Adrenal gland (tissue), 12 donors: ENCODE data around the gene MRFAP1L1. TPM values are rescaled to one million over a fixed set of nuclear protein-coding genes. Genes with fewer than 3 reads are reported as not detected.

Experiments
- DNase-seq, 7 donors: peaks; one replicate each; pipeline ENCODE4 v3.0.0-alpha.2; 2019 to 2020
- H3K27ac ChIP-seq, 5 donors: fragments of 200-600 bp; sonication (generic) in 4 of 5; 1 replicate in 3 of 5; 2 replicates in 2 of 5; pipeline versions ENCODE4 v1.5.1 to v1.8.0; 2016 to 2020; ENCODE audit warnings: mild to moderate bottlenecking in 1 of 5
- H3K27me3 ChIP-seq: fragments of 200-600 bp; 2 replicates; pipeline ENCODE4 v1.8.0; 2021
- H3K36me3 ChIP-seq, 2 donors: fragments of 200-600 bp; replicated peaks in 1 of 2; 1 replicate in 1 of 2; 2 replicates in 1 of 2; pipeline versions ENCODE4 v1.5.1 to v1.8.0; 2018 to 2022
- H3K4me1 ChIP-seq, 2 donors: fragments of 200-600 bp; replicated peaks in 1 of 2; 1 replicate in 1 of 2; 2 replicates in 1 of 2; pipeline versions ENCODE4 v1.5.1 to v1.8.0; 2018 to 2021
- H3K4me3 ChIP-seq, 4 donors: fragments of 200-600 bp; sonication (generic) in 3 of 4; one replicate each; pipeline ENCODE4 v1.5.1; 2016 to 2018
- H3K9me3 ChIP-seq, 3 donors: fragments of 200-600 bp; sonication (generic) in 1 of 3; replicated peaks in 1 of 3; 1 replicate in 2 of 3; 2 replicates in 1 of 3; pipeline versions ENCODE4 v1.5.1 to v1.8.0; 2016 to 2021
- CTCF ChIP-seq, 6 experiments: fragments of 450-650 bp in 4 of 6; fragments of 200-600 bp in 2 of 6; sonication (generic) in 1 of 6; IDR thresholded peaks; 1 replicate in 5 of 6; 2 replicates in 1 of 6; pipeline versions ENCODE4 v1.5.1 to v1.8.0; 2016 to 2021; ENCODE audit warnings: antibody characterized with exemption in 6 of 6, mild to moderate bottlenecking in 2 of 6, moderate library complexity in 1 of 6
- POLR2A ChIP-seq, 2 donors: fragments of 450-650 bp; IDR thresholded peaks; one replicate each; pipeline ENCODE4 v1.6.1; 2017; ENCODE audit warnings: antibody characterized with exemption in 2 of 2, mild to moderate bottlenecking in 2 of 2, moderate library complexity in 1 of 2
- WGBS, 4 donors: extraction: QIAGEN DNeasy Blood & Tissue Kit in 2 of 4; methylation state at CpG; one replicate each; pipeline versions ENCODE4 v1.1.5 to v1.1.7; 2013 to 2017; 5-methylcytosine and 5-hydroxymethylcytosine counted together
- intact Hi-C, 2 donors: fragments of 100-400 bp; cut with DNase I; formaldehyde crosslinking; loops; one replicate each; pipeline versions ENCODE4 v1.14.1 to v1.15.0; 2022 to 2023
- polyA plus RNA-seq, 3 donors: library from polyadenylated mRNA; stranded (reverse); fragments of 200-250 nt in 2 of 3; fragments of 350-450 nt in 1 of 3; fragmentation: Illumina TruSeq in 1 of 3; extraction: RNeasy Lipid Tissue Mini Kit (QIAGEN cat#74804) in 1 of 3; gene quantifications; one replicate each; pipeline ENCODE4 v1.2.3, GENCODE V29; 2013 to 2014
- total RNA-seq, 9 donors: library from RNA; depleted of rRNA in 4 of 9; stranded (reverse); fragments of >200 nt in 4 of 9; fragments of 120-200 nt in 1 of 9; fragmentation: NEBNext Ultra II Directional in 1 of 9; extraction: Animal tissue kit (Norgen Biotek cat#: 25700) in 1 of 9; gene quantifications; one replicate each; pipeline versions ENCODE4 v1.1.0 to v1.2.4, GENCODE V29; 2013 to 2023
- donor health status: healthy with polysubstance abuse.
- donor health status: Bipolar disorder and iron deficiency.
- donor health status: DM: yes; HTN: yes; CAD: no.
- donor health status: DM: no; HTN: no; CAD: no.
- donor health status: DM: no; HTN: no; CAD: no.
- donor health status: DM: yes; HTN: yes; CAD: no.

The MRFAP1L1 gene
- total and polyA plus RNA-seq, 12 donors, result 53.0 to 100 (median 63.2) TPM

- WGBS, 4 donors, result 86 to 90% (median 88%) methylated on average over 16 of the region's 16 CpGs
- peak in 2 of 7 donors; percentile 20 to 31 for DNase-seq
- intact Hi-C loops, result no loop called here
These were observed 24.6 kb upstream of the MRFAP1L1 start for GRCh38 chr4:6734165-6734786.

GRCh38 chr4:6733358-6734164 is 23.9 kb upstream of the MRFAP1L1 start:
- intact Hi-C loops, result no loop called here
- Histone ChIP-seq H3K9me3 (no peaks in the 10 kb centered on the region), H3K27ac (peak overlapping the region in 1 of 5 donors; percentile 75), H3K4me1 (peaks cover 9 to 10% of the 10 kb centered on the region in 2 donors), H3K27me3 (no peaks in the 10 kb centered on the region), H3K4me3 (no peak overlapping the region), H3K36me3 (no peaks in the 10 kb centered on the region)
- TF ChIP-seq CTCF (IDR thresholded peaks at IDR 0.05), result no peak
- no peak for TF ChIP-seq POLR2A (IDR thresholded peaks at IDR 0.05)
- 92 to 94% (median 93%) methylated on average over 17 to 27 of the region's 27 CpGs for WGBS, 4 donors
- peak in 1 of 7 donors; percentile 41 for DNase-seq

More at GRCh38 chr4:6734165-6734786, 24.6 kb upstream of the MRFAP1L1 start:
- Histone ChIP-seq H3K36me3 (no peaks in the 10 kb centered on the region), H3K4me1 (peaks cover 9 to 10% of the 10 kb centered on the region in 2 donors), H3K27ac (no peak overlapping the region), H3K9me3 (no peaks in the 10 kb centered on the region), H3K4me3 (no peak overlapping the region), H3K27me3 (no peaks in the 10 kb centered on the region)
- TF ChIP-seq POLR2A (IDR thresholded peaks at IDR 0.05) (no peak), CTCF (IDR thresholded peaks at IDR 0.05) (no peak)

- Histone ChIP-seq H3K27me3 (no peaks in the 10 kb centered on the region), H3K36me3 (no peaks in the 10 kb centered on the region), H3K9me3 (no peaks in the 10 kb centered on the region), H3K4me3 (no peak overlapping the region), H3K4me1 (peaks cover 9 to 10% of the 10 kb centered on the region in 2 donors), H3K27ac (peak overlapping the region in 3 of 5 donors; percentile 57 to 75 (median 67))
- WGBS, 4 donors, result 55 to 75% (median 58%) methylated on average over 9 to 21 of the region's 21 CpGs
- intact Hi-C loops, result no loop called here
- TF ChIP-seq POLR2A (IDR thresholded peaks at IDR 0.05) (peak in 1 of 2 donors; percentile 72), CTCF (IDR thresholded peaks at IDR 0.05) (no peak)
- DNase-seq, result peak; percentile 78 to 94 (median 89)
These were observed 23.0 kb upstream of the MRFAP1L1 start for GRCh38 chr4:6732441-6733357.

- no peak overlapping the region for H3K27ac ChIP-seq
- H3K4me1 ChIP-seq, result peaks cover 9 to 10% of the 10 kb centered on the region in 2 donors
- 88 to 98% (median 95%) methylated on average over 6 of the region's 6 CpGs for WGBS, 4 donors
- no peak for DNase-seq
- H3K4me3 ChIP-seq, result no peak overlapping the region
- H3K36me3 ChIP-seq, result no peaks in the 10 kb centered on the region
- H3K27me3 ChIP-seq, result no peaks in the 10 kb centered on the region
- no peak for TF ChIP-seq CTCF (IDR thresholded peaks at IDR 0.05)
- no peak for TF ChIP-seq POLR2A (IDR thresholded peaks at IDR 0.05)
- intact Hi-C loops, result no loop called here
- no peaks in the 10 kb centered on the region for H3K9me3 ChIP-seq
These were observed 22.1 kb upstream of the MRFAP1L1 start for GRCh38 chr4:6731780-6732179.
